Panc1 (cell line): ENCODE measurements around the gene PKD2L2. TPM values are rescaled to one million over a fixed set of nuclear protein-coding genes. Genes with fewer than 3 reads are reported as not detected.
"Not testable (repeated sequence)": the region's sequence is repeated elsewhere in the genome, so short reads cannot be mapped to it uniquely, and the experiment has no call there.

Experiments used
- ATAC-seq: fragments of 200-7000 bp; cut with Tn5 transposase; 2 replicates; pipeline ENCODE4 v1.9.1; 2020; ENCODE audit warnings: mild to moderate bottlenecking, moderate library complexity
- BruUV-seq: library from RNA; stranded (reverse); fragments of 400-500 nt; replicated peaks from 2 replicates; lab custom pipeline; 2021; lab: Mats Ljungman, UMichigan
- CTCF ChIA-PET: fragments of 300-600 bp; sonication (Branson Sonifier 250); formaldehyde crosslinking; loops from one replicate; lab custom pipeline; 2022; ENCODE audit warnings: antibody characterized with exemption; lab: Charles Lee
- POLR2A ChIA-PET: fragments of 300-600 bp; sonication (Branson Sonifier 250); formaldehyde crosslinking; loops from one replicate; lab custom pipeline; 2022; ENCODE audit warnings: antibody characterized with exemption; lab: Charles Lee
- DNase-seq: peaks from one replicate; pipeline ENCODE4 v3.0.0-alpha.2; 2010; ENCODE audit warnings: low read depth, low spot score
- H3K27ac ChIP-seq: 2 replicates; pipeline ENCODE4 v1.5.1; 2011; ENCODE audit warnings: mild to moderate bottlenecking, low read length, inconsistent platforms
- H3K27me3 ChIP-seq: fragments of 200-500 bp; sonication (Bioruptor generic); 2 replicates; pipeline ENCODE4 v1.6.0; 2014; ENCODE audit warnings: low read length, inconsistent platforms; ENCODE audit not compliant: control insufficient read depth, insufficient read depth
- H3K36me3 ChIP-seq: fragments of 200-500 bp; sonication (Bioruptor generic); 2 replicates; pipeline ENCODE4 v1.5.1; 2014; ENCODE audit warnings: inconsistent platforms, mild to moderate bottlenecking, low read length, moderate library complexity; ENCODE audit not compliant: control insufficient read depth, insufficient read depth
- H3K4me1 ChIP-seq: 2 replicates; pipeline ENCODE4 v1.5.1; 2011; ENCODE audit warnings: inconsistent platforms, mild to moderate bottlenecking, low read length, moderate library complexity; ENCODE audit not compliant: control insufficient read depth, insufficient read depth
- H3K4me3 ChIP-seq, 2 experiments: 2 replicates each; pipeline ENCODE4 v1.5.1; 2011 to 2012; ENCODE audit warnings: low read depth in 2 of 2, low read length in 2 of 2, mild to moderate bottlenecking in 2 of 2, inconsistent platforms in 1 of 2, moderate library complexity in 1 of 2
- H3K9me3 ChIP-seq: fragments of 200-500 bp; sonication (Bioruptor generic); 2 replicates; pipeline ENCODE4 v1.5.1; 2014; ENCODE audit warnings: low read depth, mild to moderate bottlenecking, inconsistent platforms, low read length, moderate library complexity; ENCODE audit not compliant: control insufficient read depth, insufficient read depth
- CTCF ChIP-seq: fragments of 450-650 bp; IDR thresholded peaks from 2 replicates; pipeline ENCODE4 v1.5.1; 2017; ENCODE audit warnings: mild to moderate bottlenecking
- POLR2AphosphoS5 ChIP-seq: IDR thresholded peaks from 2 replicates; pipeline ENCODE4 v1.6.1; 2012; ENCODE audit warnings: mild to moderate bottlenecking, low read depth, low read length, moderate library complexity
- REST ChIP-seq, 2 experiments: IDR thresholded peaks; 2 replicates each; pipeline ENCODE4 v1.6.1; 2011 to 2012; ENCODE audit warnings: low read depth in 2 of 2, control low read depth in 1 of 2, low read length in 1 of 2, mild to moderate bottlenecking in 1 of 2, moderate library complexity in 1 of 2; ENCODE audit not compliant: insufficient read depth in 1 of 2
- SIN3A ChIP-seq: IDR thresholded peaks from 2 replicates; pipeline ENCODE4 v1.6.1; 2012; ENCODE audit warnings: low read depth, mild to moderate bottlenecking, low read length, moderate library complexity, borderline replicate concordance; ENCODE audit not compliant: insufficient read depth
- TCF7L2 ChIP-seq: IDR thresholded peaks from 2 replicates; pipeline ENCODE4 v1.6.1; 2011; ENCODE audit warnings: mild to moderate bottlenecking, low read depth, low read length, inconsistent platforms
- in situ Hi-C: cut with HindIII; loops from 2 replicates; pipeline ENCODE4 v1.10.0; 2016; ENCODE audit warnings: low sequenced_read_pairs, low pct_unique_long_range_greater_than_20kb
- intact Hi-C: fragments of 100-400 bp; cut with micrococcal nuclease; formaldehyde crosslinking; loops from one replicate; pipeline ENCODE4 v1.10.0; 2022; ENCODE audit not compliant: unreplicated experiment
- total RNA-seq: library from RNA; stranded (reverse); gene quantifications from one replicate; pipeline ENCODE4 v1.2.1, GENCODE V29; 2021; ENCODE audit not compliant: unreplicated experiment

PKD2L2 gene
- total RNA-seq, 1 experiment from 2014 or later: not detected

- H3K27me3 ChIP-seq: no peaks in the 10 kb centered on the region
- ChIA-PET CTCF (no interaction called here), POLR2A (no interaction called here)
- H3K4me3 ChIP-seq: no peak overlapping the region
- H3K9me3 ChIP-seq: no peaks in the 10 kb centered on the region
- in situ Hi-C loops: no loop called here
- no TSS peak for BruUV-seq
- no peak overlapping the region for H3K27ac ChIP-seq
- DNase-seq (no peak), ATAC-seq (no peak)
- intact Hi-C loops: no loop called here
- H3K36me3 ChIP-seq: peaks cover 34% of the 10 kb centered on the region
- H3K4me1 ChIP-seq: no peaks in the 10 kb centered on the region
- TF ChIP-seq CTCF (no peak), SIN3A (no peak), POLR2AphosphoS5 (no peak), REST (IDR thresholded peaks at IDR 0.05; ENCODE audit: insufficient read depth in 1 of 2, low read depth in 2 of 2, low read length in 1 of 2) (no peak), TCF7L2 (no peak)
Measured at GRCh38 chr5:137938751-137939143, 49.5 kb downstream of the PKD2L2 start.

- no peaks in the 10 kb centered on the region for H3K4me1 ChIP-seq
- in situ Hi-C loops: no loop called here
- H3K27me3 ChIP-seq: no peaks in the 10 kb centered on the region
- peaks cover 37% of the 10 kb centered on the region for H3K36me3 ChIP-seq
- DNase-seq (no peak), ATAC-seq (no peak)
- no peak for TF ChIP-seq POLR2AphosphoS5
- intact Hi-C loops: no loop called here
- H3K4me3 ChIP-seq: no peak overlapping the region
- CTCF ChIA-PET: no interaction called here
- no peaks in the 10 kb centered on the region for H3K9me3 ChIP-seq
- POLR2A ChIA-PET: no interaction called here
- no peak overlapping the region for H3K27ac ChIP-seq
- BruUV-seq: no TSS peak
Measured at GRCh38 chr5:137939331-137939730, 50.1 kb downstream of the PKD2L2 start.

DNA sequence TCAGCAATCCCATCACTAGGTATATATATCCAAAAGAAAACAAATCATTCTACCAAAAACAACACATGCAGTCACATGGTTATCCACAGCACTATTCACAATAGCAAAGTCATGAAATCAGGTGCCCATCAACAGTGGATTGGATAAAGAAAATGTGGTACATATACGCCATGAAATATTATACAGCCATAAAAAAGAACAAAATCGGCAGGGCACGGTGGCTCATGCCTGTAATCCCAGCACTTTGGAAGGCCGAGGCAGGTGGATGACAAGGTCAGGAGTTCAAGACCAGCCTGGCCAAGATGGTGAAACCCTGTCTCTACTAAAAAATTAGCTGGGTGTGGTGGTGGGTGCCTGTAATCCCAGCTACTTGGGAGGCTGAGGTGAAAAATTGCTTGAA lies 55.0 kb downstream of the PKD2L2 start:
- intact Hi-C loops, H3K27me3 ChIP-seq, H3K9me3 ChIP-seq, CTCF ChIA-PET, H3K27ac ChIP-seq, H3K4me1 ChIP-seq, ATAC-seq, POLR2A ChIA-PET, BruUV-seq, in situ Hi-C loops, H3K4me3 ChIP-seq, DNase-seq: not testable (repeated sequence)
- peaks cover 43% of the 10 kb centered on the region for H3K36me3 ChIP-seq
